Stomach (tissue), 9 donors: ENCODE results near the gene SLC26A1. TPM values are rescaled to one million over a fixed set of nuclear protein-coding genes. Genes with fewer than 3 reads are reported as not detected.

Experiments used
- DNase-seq, 2 donors: peaks; one replicate each; pipeline versions ENCODE4 v3.0.0 to v3.0.0-alpha.2; 2013 to 2019
- H3K27ac ChIP-seq, 5 donors: fragments of 200-600 bp in 4 of 5; sonication (generic) in 4 of 5; one replicate each; pipeline ENCODE4 v1.5.1; 2013 to 2019; ENCODE audit warnings: mild to moderate bottlenecking in 1 of 5, moderate library complexity in 1 of 5
- H3K27me3 ChIP-seq, 3 donors: fragments of 200-600 bp; sonication (generic); one replicate each; pipeline ENCODE4 v1.5.1; 2017 to 2019; ENCODE audit warnings: mixed run types in 1 of 3
- H3K36me3 ChIP-seq, 4 donors: fragments of 200-600 bp; sonication (generic); 1 replicate in 3 of 4; 2 replicates in 1 of 4; pipeline ENCODE4 v1.5.1; 2016 to 2019
- H3K4me1 ChIP-seq, 4 donors: fragments of 200-600 bp; sonication (generic); one replicate each; pipeline ENCODE4 v1.5.1; 2016 to 2019
- H3K4me3 ChIP-seq, 4 donors: fragments of 200-600 bp; sonication (generic) in 3 of 4; one replicate each; pipeline ENCODE4 v1.5.1; 2016 to 2019; ENCODE audit warnings: mild to moderate bottlenecking in 1 of 4
- H3K9me3 ChIP-seq, 4 donors: fragments of 200-600 bp; sonication (generic); one replicate each; pipeline ENCODE4 v1.5.1; 2016 to 2019
- CTCF ChIP-seq, 7 experiments: fragments of 450-650 bp in 4 of 7; fragments of 200-600 bp in 3 of 7; sonication (generic) in 3 of 7; IDR thresholded peaks; one replicate each; pipeline ENCODE4 v1.5.1; 2016 to 2019; ENCODE audit warnings: antibody characterized with exemption in 7 of 7, control low read depth in 2 of 7, mild to moderate bottlenecking in 1 of 7
- EP300 ChIP-seq: sonication (generic); formaldehyde crosslinking; IDR thresholded peaks from one replicate; pipeline ENCODE4 v1.6.1; 2017; ENCODE audit warnings: antibody characterized with exemption
- POLR2A ChIP-seq, 4 donors: fragments of 450-650 bp; IDR thresholded peaks; one replicate each; pipeline ENCODE4 v1.6.1; 2016; ENCODE audit warnings: antibody characterized with exemption in 4 of 4, control low read depth in 2 of 4, mild to moderate bottlenecking in 1 of 4, moderate library complexity in 1 of 4
- POLR2AphosphoS5 ChIP-seq, 3 donors: sonication (generic); formaldehyde crosslinking; IDR thresholded peaks; one replicate each; pipeline ENCODE4 v1.6.1; 2016; ENCODE audit warnings: antibody characterized with exemption in 3 of 3
- WGBS, 5 donors: extraction: QIAGEN DNeasy Blood & Tissue Kit in 3 of 5; methylation state at CpG; one replicate each; pipeline versions ENCODE4 v1.1.5 to v1.1.7; 2013 to 2018; 5-methylcytosine and 5-hydroxymethylcytosine counted together
- intact Hi-C: fragments of 100-400 bp; cut with DNase I; formaldehyde crosslinking; loops from one replicate; pipeline ENCODE4 v1.15.1; 2023; ENCODE audit warnings: low total_unique reads
- polyA plus RNA-seq, 3 donors: library from polyadenylated mRNA; stranded (reverse); fragments of 200-250 nt; gene quantifications; one replicate each; pipeline ENCODE4 v1.2.3, GENCODE V29; 2013
- total RNA-seq, 5 donors: library from RNA; depleted of rRNA; stranded (reverse); fragments of >200 nt; gene quantifications; one replicate each; pipeline versions ENCODE4 v1.1.0 to v1.2.3, GENCODE V29; 2014 to 2016
- donor health status: healthy with polysubstance abuse.
- donor health status: Bipolar disorder and iron deficiency.
- donor health status: healthy.

Gene SLC26A1
- total and polyA plus RNA-seq, 8 donors, result 0.18 to 8.9 (median 3.5) TPM; not detected in 3

GRCh38 chr4:966266-967112 is 26.7 kb downstream of the SLC26A1 start:
- Histone ChIP-seq H3K27me3 (peaks cover 0 to 16% (median 0%) of the 10 kb centered on the region in 3 donors), H3K4me1 (peaks cover 22 to 37% (median 30%) of the 10 kb centered on the region in 4 donors), H3K9me3 (no peaks in the 10 kb centered on the region), H3K36me3 (peaks cover 25 to 55% (median 49%) of the 10 kb centered on the region in 4 donors), H3K27ac (no peak overlapping the region), H3K4me3 (no peak overlapping the region)
- 83 to 92% (median 91%) methylated on average over 23 to 48 of the region's 48 CpGs for WGBS, 5 donors
- intact Hi-C loops, result no loop called here
- no peak for DNase-seq
- no peak for TF ChIP-seq POLR2AphosphoS5 (IDR thresholded peaks at IDR 0.05)
- no peak for TF ChIP-seq EP300
- TF ChIP-seq CTCF (IDR thresholded peaks at IDR 0.05), result no peak
- TF ChIP-seq POLR2A (IDR thresholded peaks at IDR 0.05), result no peak

GRCh38 chr4:965766-966134 is 27.5 kb downstream of the SLC26A1 start:
- peaks cover 25 to 62% (median 56%) of the 10 kb centered on the region in 4 donors for H3K36me3 ChIP-seq

GRCh38 chr4:965048-965765 is 28.0 kb downstream of the SLC26A1 start:
- DNase-seq, result no peak
- intact Hi-C loops, result no loop called here
- Histone ChIP-seq H3K27ac (no peak overlapping the region), H3K36me3 (peaks cover 25 to 68% (median 61%) of the 10 kb centered on the region in 4 donors), H3K9me3 (no peaks in the 10 kb centered on the region), H3K27me3 (peaks cover 0 to 16% (median 0%) of the 10 kb centered on the region in 3 donors), H3K4me1 (peaks cover 17 to 24% (median 21%) of the 10 kb centered on the region in 4 donors), H3K4me3 (no peak overlapping the region)
- TF ChIP-seq POLR2A (IDR thresholded peaks at IDR 0.05), result no peak
- TF ChIP-seq CTCF (IDR thresholded peaks at IDR 0.05), result no peak
- no peak for TF ChIP-seq EP300
- TF ChIP-seq POLR2AphosphoS5 (IDR thresholded peaks at IDR 0.05), result no peak
- 85 to 93% (median 90%) methylated on average over 12 to 26 of the region's 26 CpGs for WGBS, 5 donors

More at GRCh38 chr4:965766-966134, 27.5 kb downstream of the SLC26A1 start:
- no peak for DNase-seq
- no peaks in the 10 kb centered on the region for H3K9me3 ChIP-seq
- WGBS, 5 donors, result 84 to 96% (median 92%) methylated on average over 10 to 21 of the region's 21 CpGs
- H3K4me1 ChIP-seq, result peaks cover 17 to 29% (median 23%) of the 10 kb centered on the region in 4 donors
- intact Hi-C loops, result no loop called here
- no peak overlapping the region for H3K4me3 ChIP-seq
- peaks cover 0 to 16% (median 0%) of the 10 kb centered on the region in 3 donors for H3K27me3 ChIP-seq
- no peak overlapping the region for H3K27ac ChIP-seq
- TF ChIP-seq CTCF (IDR thresholded peaks at IDR 0.05) (no peak), EP300 (no peak), POLR2AphosphoS5 (IDR thresholded peaks at IDR 0.05) (no peak)

- Histone ChIP-seq H3K4me3 (no peak overlapping the region), H3K36me3 (peaks cover 25 to 75% (median 69%) of the 10 kb centered on the region in 4 donors), H3K27ac (no peak overlapping the region), H3K9me3 (no peaks in the 10 kb centered on the region), H3K27me3 (peaks cover 0 to 16% (median 0%) of the 10 kb centered on the region in 3 donors), H3K4me1 (peaks cover 17 to 21% (median 18%) of the 10 kb centered on the region in 4 donors)
- 91 to 95% (median 91%) methylated on average over 8 to 23 of the region's 23 CpGs for WGBS, 5 donors
- intact Hi-C loops, result no loop called here
- DNase-seq, result no peak
- TF ChIP-seq POLR2AphosphoS5 (IDR thresholded peaks at IDR 0.05), result no peak
- no peak for TF ChIP-seq CTCF (IDR thresholded peaks at IDR 0.05)
- TF ChIP-seq POLR2A (IDR thresholded peaks at IDR 0.05), result no peak
These were observed 28.7 kb downstream of the SLC26A1 start for GRCh38 chr4:964346-965025.
